RWPE1 (cell line): ENCODE data around the gene MYH3.
A peak's percentile ranks its signal among the peaks of the same experiment; 100 is the strongest.

ENCODE experiments used
- CTCF ChIA-PET: fragments of 350-600 bp; sonication (Branson Sonifier 250); formaldehyde crosslinking; extraction: SDS; loops from one replicate; lab custom pipeline; 2021; lab: Yijun Ruan, JAX
- POLR2A ChIA-PET: fragments of 400-600 bp; formaldehyde crosslinking; extraction: SDS; loops from one replicate; lab custom pipeline; 2020; ENCODE audit warnings: antibody characterized with exemption; ENCODE audit not compliant: low non-redundant PET; lab: Yijun Ruan, JAX
- DNase-seq: peaks from one replicate; pipeline ENCODE4 v3.0.0; 2012; ENCODE audit warnings: low spot score
- H3K27ac ChIP-seq: fragments of 450-650 bp; 2 replicates; pipeline ENCODE4 v1.5.1; 2017
- TF ChIP-seq, protein P1 (sequence below): fragments of 450-650 bp; conservative IDR thresholded peaks from 2 replicates; pipeline ENCODE4 v1.5.1; 2017; ENCODE audit warnings: low read depth, mild to moderate bottlenecking

MYH3 gene

DNA sequence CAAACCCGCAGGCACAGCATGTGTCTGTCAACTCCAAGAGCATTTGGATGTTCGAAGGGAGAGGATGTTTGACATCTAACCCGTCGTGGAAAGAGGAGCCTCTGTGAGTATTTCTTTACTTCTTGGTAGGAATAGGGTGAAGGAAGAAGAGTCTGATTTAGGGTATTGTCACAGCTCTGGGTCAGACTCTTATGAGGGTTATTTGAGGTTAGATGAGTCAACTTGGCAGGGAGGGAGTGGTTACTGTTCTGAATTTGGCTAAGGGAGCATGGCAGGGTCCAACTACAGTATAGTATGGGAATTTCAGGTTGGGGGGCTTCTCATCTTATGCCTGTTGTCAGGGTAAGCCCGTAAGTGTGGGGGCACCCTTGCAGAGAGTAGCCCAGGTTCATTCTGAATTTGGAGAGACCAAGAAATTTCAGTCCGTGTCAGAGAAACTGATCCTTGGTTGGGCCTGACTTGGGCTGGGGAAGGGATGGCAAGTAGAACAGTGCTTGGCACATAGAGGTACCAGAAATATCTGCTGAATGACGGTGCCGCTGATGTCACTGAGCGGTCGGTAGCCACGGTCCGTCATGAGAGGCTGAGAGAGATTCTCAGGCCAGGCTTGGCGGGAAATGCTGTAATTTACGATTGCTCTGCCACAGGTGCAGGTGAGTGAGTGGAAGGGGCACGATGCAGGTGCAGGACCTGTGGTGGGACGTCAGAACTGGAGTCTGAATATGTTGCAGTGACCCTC lies 43.2 kb downstream of the MYH3 start:
- POLR2A ChIA-PET: no interaction called here
- CTCF ChIA-PET: interaction anchor here (0.5 to 2.1 kb wide), 13 partner anchors 14 to 688 kb away, joined by 3 to 15 read pairs (median 4); no protein-coding TSS in a partner anchor
- H3K27ac ChIP-seq: no peak overlapping the region
- peak; percentile 27 for DNase-seq
- TF ChIP-seq, protein P1, sequence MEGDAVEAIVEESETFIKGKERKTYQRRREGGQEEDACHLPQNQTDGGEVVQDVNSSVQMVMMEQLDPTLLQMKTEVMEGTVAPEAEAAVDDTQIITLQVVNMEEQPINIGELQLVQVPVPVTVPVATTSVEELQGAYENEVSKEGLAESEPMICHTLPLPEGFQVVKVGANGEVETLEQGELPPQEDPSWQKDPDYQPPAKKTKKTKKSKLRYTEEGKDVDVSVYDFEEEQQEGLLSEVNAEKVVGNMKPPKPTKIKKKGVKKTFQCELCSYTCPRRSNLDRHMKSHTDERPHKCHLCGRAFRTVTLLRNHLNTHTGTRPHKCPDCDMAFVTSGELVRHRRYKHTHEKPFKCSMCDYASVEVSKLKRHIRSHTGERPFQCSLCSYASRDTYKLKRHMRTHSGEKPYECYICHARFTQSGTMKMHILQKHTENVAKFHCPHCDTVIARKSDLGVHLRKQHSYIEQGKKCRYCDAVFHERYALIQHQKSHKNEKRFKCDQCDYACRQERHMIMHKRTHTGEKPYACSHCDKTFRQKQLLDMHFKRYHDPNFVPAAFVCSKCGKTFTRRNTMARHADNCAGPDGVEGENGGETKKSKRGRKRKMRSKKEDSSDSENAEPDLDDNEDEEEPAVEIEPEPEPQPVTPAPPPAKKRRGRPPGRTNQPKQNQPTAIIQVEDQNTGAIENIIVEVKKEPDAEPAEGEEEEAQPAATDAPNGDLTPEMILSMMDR: no peak

DNA sequence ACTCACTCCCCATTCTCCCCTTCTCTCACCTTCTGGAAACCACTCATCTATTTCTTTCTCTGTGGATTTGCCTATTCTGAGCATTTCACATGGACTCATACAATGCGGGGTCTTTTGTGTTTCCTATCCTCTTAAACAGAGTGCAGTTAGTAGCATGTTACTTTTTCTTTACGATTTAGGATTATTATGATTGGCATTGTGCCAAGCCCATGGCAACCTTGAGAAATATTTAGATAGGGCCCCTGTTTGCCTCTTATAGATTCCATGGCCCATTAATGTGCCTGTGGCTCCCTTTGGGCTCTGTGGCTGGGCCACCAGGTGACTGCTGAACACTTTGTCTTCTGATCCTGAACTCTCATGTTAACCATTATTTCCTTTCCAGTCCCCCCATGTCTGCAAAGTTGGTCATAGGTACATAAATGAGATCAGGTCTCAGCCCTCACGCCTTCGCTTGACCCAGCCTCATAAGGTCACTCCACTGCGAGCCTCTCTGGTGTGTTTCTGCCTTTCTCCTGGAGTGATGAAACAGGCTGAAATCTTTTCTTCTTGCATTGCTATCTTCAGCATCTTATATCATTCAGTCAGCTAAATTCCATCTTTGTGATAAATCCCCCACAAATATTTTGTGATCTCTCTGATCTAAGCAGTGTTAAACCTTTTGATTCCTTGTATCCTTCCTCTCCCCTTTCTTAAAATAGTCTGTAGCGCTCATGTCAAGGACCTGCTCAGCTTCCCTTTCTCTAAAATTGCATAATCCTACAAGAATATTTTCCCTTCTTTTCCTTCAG lies 44.0 kb downstream of the MYH3 start:
- ChIA-PET CTCF (interaction anchor here (2.1 kb wide), 1 partner anchor 285 kb away, joined by 11 read pairs; no protein-coding TSS in a partner anchor), POLR2A (no interaction called here)
- TF ChIP-seq, protein P1: no peak

DNA sequence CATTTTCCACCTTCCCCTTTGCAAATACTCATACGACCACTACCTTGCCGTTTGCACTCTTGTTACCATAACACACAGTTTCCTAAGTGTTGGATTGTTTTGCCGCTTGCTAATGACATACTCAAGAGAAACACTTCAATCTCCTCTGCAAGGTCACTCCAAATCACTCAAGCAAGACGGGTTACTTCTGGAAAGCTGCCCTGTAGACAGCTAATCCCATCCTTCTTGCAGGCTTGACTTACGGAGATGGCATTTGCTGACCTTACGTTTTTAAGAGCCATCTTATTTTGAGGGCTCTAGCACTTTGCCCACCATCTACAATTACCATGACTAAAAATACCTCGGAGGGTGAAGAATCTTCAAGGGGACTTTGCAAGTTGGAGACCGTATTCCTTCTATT lies 46.2 kb downstream of the MYH3 start:
- ChIA-PET CTCF (interaction anchor here (0.8 kb wide), 1 partner anchor 696 kb away, joined by 4 read pairs; no protein-coding TSS in a partner anchor), POLR2A (no interaction called here)
- H3K27ac ChIP-seq: no peak overlapping the region
- TF ChIP-seq, protein P1: no peak
- DNase-seq: no peak

More for the DNA sequence above, 44.0 kb downstream of the MYH3 start:
- DNase-seq: no peak
- H3K27ac ChIP-seq: no peak overlapping the region

DNA sequence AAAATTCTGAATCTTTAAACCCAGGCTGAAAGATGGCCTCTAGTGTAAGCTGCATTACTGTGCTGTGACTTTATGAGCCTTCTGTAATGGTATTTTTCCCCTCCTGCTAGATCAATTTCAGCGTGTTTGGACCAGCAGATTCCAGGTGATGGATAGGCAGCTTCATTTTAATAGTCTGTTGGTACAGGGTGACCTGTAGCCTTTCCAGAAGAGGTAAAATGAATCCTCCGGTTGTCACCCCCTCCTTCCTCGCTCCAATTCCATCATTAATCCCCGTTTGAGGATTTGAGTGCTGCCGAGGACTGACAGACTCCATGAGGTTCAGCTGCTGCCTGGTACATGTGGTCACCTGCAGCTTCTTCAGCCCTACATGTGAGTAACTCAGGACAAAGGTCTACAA lies 48.9 kb downstream of the MYH3 start:
- POLR2A ChIA-PET: no interaction called here
- DNase-seq: no peak
- no peak overlapping the region for H3K27ac ChIP-seq
- TF ChIP-seq, protein P1: no peak
- CTCF ChIA-PET: interaction anchor here (0.6 kb wide), 1 partner anchor 9 kb away, joined by 3 read pairs; no protein-coding TSS in a partner anchor

DNA sequence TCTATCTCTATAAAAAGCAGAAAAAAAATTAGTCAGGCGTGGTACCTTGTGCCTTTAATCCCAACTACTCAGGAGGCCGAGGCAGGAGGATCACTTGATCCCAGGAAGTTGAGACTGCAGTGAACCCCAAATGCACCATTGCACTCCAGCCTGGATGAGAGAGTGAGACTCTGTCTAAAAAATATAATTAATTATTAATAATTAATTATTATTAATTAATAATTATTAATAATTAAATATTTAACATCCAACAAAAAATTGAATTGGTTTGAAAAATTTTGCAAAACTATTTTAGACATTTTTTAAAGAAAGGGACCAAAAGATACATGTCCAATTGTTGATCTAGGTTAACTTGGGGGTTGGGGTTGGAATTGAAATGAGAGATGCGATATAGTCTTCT lies 51.0 kb downstream of the MYH3 start:
- TF ChIP-seq, protein P1: no peak
- ChIA-PET CTCF (no interaction called here), POLR2A (no interaction called here)
- DNase-seq: no peak
- H3K27ac ChIP-seq: no peak overlapping the region

DNA sequence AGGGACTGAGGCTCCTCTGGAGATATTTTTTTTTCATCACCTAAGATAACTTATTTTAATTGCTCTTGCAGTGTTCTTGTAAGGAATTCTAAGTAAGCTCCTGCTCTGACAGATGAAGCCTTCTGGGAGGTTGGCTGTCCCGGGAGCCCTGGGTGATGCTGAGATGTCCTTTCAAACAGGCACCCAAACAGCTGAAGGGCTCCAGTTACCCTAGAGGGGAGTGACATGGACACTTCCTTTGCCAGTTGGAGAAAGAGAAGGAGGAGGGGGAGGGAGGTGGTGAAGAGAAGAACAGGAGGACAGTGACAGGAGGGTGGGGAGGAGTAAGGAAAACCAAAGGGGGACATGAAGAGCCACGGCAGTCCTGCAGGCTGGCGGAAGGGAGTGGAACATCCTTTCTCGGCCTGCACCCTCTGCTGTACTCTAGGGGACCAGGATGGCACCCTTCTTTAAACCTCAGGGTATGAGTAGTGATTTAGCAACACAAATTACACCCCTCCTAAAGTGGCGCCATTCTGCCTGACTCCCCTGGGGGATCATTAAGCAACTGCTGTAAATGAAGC lies 51.8 kb downstream of the MYH3 start:
- POLR2A ChIA-PET: no interaction called here
- TF ChIP-seq, protein P1: no peak
- DNase-seq: no peak
- CTCF ChIA-PET: interaction anchor here (0.6 to 0.7 kb wide), 3 partner anchors 26 to 951 kb away, joined by 3 to 5 read pairs (median 4); no protein-coding TSS in a partner anchor
- H3K27ac ChIP-seq: no peak overlapping the region
